GM04503 (cell line): ENCODE results near the gene PODXL.
"Not testable (repeated sequence)": the region's sequence is repeated elsewhere in the genome, so short reads cannot be mapped to it uniquely, and the experiment has no call there.

Source experiments
- DNase-seq: peaks from one replicate; pipeline ENCODE4 v3.0.0-alpha.2; 2012; ENCODE audit warnings: low read depth

PODXL gene

GRCh38 chr7:131489196-131489595 is 67.2 kb downstream of the PODXL start:
- DNase-seq, result no peak

GRCh38 chr7:131488361-131488760 is 68.1 kb downstream of the PODXL start:
- DNase-seq, result no peak

- DNase-seq, result no peak
Observed at GRCh38 chr7:131487217-131487616, 69.2 kb downstream of the PODXL start.

GRCh38 chr7:131486346-131486745 is 70.1 kb downstream of the PODXL start:
- no peak for DNase-seq

DNA sequence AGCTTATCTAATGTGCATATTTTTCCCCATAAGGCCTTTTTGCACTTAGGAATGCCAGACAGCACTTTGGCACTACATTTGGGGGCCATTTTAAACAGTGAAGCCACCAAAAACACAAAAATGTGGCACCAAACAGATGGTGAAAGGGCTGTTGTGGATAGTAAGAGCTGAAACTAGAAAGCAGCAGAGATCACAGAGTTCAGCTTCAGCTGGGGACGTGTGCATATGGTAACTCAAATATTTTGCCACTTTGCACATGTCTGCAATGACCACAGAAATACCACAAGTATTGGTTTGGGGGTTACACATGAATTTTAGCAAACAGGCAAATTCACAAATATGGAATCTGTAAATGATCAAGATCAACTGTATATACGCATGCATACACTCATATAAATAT is 72.8 kb downstream of the PODXL start:
- no peak for DNase-seq

- no peak for DNase-seq
Observed at GRCh38 chr7:131482800-131483199, 73.6 kb downstream of the PODXL start.

DNA sequence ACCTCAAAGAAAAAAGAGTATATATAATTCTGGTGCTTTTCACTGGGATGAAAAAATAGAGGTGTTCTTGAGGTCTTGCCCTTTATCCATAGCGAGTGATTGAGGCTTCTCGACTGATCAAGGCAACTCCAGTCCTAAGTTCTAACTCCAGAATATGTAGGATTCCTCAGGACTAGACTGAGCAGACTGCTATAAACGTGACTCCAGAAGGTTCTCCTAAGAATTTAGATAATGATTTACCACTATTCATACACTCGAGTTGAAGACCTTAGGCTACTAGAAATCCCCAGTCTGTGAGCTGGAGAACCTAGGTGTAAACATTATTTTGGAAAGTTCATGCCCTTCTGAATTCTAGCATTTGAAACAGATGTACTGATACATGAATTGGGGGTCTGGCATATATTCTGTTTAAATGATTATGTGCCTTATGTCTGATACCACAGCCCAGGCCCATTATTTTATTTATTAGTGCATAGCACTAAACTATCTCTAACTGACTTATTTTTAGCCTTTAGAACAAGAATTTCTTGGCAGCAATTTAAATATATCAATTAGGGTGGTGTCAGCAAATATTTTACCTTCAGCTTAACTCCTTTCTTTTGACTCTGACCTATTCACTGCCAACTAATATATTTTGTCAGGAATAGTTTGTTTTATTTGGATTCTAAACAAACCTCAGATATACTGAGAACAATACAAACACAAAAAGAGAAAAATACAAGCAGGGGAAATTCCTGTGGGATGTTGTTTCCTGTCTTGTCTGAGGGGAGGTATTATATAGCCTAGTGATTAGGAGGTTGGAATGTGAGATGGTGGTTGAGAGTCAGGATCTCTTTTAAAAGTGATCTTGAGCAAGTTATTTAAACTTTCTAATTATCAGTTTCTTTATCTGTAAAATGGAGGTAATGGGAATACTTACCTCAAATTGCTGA is 75.8 kb downstream of the PODXL start:
- DNase-seq, result no peak

- no peak for DNase-seq
Observed at GRCh38 chr7:131476740-131477139, 79.7 kb downstream of the PODXL start.

- no peak for DNase-seq
Observed at GRCh38 chr7:131471250-131472004, 85.0 kb downstream of the PODXL start.

GRCh38 chr7:131467788-131468187 is 88.6 kb downstream of the PODXL start:
- DNase-seq, result no peak

- DNase-seq, result no peak
Observed at GRCh38 chr7:131466735-131467365, 89.6 kb downstream of the PODXL start.

DNA sequence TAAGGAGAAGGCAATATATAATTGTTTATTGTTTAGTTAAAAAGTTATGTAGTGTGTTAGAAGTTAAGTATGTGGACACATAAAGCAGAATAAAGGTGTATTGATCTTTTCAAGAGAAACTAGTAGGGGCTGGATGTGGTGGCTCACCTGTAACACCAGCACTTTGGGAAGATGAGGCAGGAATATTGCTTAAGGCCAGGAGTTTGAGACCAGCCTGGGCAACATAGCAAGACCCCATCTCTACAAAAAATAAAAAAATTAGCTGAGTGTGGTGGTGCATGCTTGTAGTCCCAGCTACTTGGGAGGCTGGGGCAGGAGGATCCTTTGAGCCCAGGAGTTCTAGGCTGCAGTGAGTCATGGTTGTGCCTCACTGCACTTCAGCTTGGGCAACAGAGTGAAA is 93.7 kb downstream of the PODXL start:
- DNase-seq, result not testable (repeated sequence)

DNA sequence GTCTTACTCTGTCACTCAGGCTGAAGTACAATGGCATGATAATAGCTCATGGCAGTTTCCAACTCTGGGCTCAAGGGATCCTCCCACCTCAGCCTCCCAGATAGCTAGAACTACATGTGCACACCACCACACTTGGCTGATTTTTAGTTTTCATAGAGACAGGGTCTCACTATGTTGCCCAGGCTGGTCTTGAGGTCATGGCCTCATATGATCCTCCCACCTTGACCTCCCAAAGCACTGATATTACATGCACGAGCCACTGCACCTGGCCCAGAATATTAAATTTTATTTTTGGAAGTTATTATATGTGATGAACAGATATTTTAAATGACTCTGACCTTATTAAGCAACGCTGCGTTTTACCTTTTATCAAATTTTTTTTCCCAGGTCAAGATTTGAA is 94.4 kb downstream of the PODXL start:
- DNase-seq, result no peak

- DNase-seq, result no peak
Observed at GRCh38 chr7:131459256-131459655, 97.2 kb downstream of the PODXL start.

DNA sequence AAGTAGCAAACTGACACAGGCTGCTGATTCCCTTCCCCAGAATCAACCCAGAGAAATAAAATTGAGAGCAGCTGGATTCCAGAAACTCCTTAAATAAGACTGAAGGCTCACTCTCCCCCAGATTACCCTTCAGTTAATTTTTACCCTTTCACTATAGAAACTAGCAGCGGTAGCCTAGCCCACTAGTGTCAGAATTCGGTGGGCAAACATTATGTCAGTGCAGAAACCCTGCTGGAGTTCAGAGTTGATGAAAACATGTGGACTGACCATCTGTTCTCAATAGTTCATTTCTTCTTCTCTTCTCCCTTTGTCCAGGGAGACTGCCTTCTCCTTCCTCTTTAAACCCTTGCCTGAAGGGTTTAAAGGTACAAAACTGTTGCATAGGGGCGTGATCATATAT is 100.1 kb downstream of the PODXL start:
- no peak for DNase-seq

DNA sequence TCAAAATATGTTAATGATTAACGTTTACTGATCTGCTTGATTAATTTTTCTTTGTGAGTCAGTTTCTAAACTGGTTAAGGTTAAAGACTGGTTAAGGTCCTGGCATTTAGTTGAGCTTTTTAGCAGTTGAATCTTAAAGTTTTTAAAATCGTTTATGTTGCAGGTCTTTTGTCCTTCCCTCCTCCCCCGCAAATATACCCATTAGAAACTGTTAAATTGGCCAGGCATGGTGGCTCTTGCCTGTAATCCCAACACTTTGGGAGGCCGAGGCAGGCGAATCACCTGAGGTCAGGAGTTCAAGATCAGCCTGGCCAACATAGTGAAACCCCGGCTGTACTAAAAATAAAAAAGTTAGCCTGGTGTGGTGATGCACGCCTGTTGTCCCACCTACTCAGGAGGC is 100.9 kb downstream of the PODXL start:
- DNase-seq, result no peak

- DNase-seq, result no peak
Observed at GRCh38 chr7:131455001-131455400, 101.4 kb downstream of the PODXL start.

GRCh38 chr7:131454498-131454897 is 101.9 kb downstream of the PODXL start:
- no peak for DNase-seq
